ENCODE data around the gene OR6X1.

- TF ChIP-seq CTCF (IDR thresholded peaks at IDR 0.05) (no peak), POLR2A (IDR thresholded peaks at IDR 0.05) (no peak)
Measured at GRCh38 chr11:123800036-123800435, 45.7 kb upstream of the OR6X1 start.
